ENCODE results near the gene OASL. TPM values are rescaled to one million over a fixed set of nuclear protein-coding genes. Genes with fewer than 3 reads are reported as not detected.
A peak's percentile ranks its signal among the peaks of the same experiment; 100 is the strongest.

The OASL gene
- total RNA-seq, 1 donor from 2014 or later: 1.3 TPM

DNA sequence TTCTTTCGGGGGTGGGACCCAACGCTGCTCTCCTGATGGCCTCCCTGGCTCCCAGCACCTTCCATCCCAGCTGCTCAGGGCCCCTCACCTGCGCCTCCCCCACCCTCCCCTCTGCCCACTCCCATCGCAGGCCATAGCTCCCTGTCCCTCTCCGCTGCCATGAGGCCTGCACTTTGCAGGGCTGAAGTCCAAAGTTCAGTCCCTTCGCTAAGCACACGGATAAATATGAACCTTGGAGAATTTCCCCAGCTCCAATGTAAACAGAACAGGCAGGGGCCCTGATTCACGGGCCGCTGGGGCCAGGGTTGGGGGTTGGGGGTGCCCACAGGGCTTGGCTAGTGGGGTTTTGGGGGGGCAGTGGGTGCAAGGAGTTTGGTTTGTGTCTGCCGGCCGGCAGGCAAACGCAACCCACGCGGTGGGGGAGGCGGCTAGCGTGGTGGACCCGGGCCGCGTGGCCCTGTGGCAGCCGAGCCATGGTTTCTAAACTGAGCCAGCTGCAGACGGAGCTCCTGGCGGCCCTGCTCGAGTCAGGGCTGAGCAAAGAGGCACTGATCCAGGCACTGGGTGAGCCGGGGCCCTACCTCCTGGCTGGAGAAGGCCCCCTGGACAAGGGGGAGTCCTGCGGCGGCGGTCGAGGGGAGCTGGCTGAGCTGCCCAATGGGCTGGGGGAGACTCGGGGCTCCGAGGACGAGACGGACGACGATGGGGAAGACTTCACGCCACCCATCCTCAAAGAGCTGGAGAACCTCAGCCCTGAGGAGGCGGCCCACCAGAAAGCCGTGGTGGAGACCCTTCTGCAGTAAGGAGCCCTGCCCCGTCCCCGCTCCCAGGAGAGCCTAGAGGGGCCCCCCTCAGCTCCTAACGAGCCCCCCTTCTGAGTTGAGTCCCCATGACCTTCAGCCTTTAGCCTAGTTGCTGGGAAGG lies 60.5 kb downstream of the OASL start, which contains the start of gene HNF1A:
TSS of gene HNF1A (plus strand) at position 248 of the 924 bp plus-strand sequence. CDS start at position 474, 226 bp downstream.
- no peak for ATAC-seq
- intact Hi-C loops (cut with DNase I): no loop called here

DNA sequence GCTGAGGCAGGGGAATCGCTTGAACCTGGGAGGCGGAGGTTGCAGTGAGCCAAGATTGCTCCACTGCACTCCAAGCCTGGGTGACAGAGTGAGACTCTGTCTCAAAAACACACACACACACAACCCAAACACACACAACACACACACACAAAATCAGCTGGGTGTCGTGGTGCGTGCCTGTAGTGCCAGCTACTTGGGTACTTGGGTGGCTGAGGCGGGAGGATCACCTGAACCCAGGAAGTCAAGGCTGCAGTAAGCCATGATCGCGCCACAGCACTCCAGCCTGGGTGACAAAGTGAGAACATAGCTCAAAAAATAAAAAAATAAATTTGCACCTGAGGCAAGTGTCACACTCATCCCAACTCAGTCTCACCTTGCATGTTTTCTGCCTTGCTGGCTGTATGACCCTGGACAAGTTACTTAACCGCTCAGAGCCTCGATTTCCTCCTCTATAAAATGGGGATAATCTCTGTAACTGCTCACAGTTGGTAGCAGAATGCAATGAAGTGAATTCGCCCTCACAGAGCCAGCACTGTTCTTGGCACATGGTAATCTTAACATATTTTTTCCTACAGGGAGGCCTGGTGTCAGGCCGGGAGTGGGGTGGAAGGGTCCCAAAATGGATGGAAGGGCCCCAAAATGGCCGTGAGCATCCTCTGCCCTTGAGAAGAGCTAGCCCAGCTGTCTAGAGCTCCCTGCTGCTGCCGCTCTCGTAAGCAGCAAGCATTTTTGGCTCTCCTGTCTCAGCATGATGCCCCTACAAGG lies 61.3 kb downstream of the OASL start:
- no peak for ATAC-seq
- no peak for DNase-seq (ENCODE audit: low spot score)
- intact Hi-C loops (cut with DNase I): no loop called here

More for the DNA sequence above, 60.5 kb downstream of the OASL start, which contains the start of gene HNF1A:
- DNase-seq (ENCODE audit: low spot score): no peak

DNA sequence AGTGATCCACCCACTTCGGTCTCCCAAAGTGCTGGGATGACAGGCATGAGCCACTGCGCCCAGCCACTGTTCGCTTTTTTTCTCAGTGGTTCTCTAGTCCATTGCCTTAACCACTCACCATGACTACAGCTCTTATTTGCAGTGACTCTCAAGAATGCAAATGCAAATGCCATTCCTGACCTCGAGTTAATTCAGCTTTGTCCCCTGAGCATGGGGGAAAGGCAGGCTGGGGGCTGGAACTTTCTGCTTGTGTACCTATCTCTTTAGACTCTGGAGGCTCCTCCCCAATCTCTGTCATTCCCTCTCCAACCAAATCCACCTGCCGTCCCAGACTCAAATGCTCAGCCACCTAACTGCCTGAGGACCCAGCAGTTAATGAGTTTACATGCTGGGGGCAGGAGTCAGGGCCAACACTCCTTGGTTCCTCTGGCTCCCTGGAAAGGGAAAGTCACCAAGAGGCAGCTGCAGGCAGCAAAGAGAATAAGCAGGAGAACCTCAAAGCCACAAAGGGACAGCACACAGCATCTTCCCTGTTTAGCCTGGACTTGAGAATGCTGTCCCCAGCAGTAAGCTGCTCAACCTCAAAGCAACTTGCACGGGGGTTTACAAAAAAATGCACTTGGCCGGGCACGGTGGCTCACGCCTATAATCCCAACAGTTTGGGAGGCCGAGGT lies 66.0 kb downstream of the OASL start:
- ATAC-seq: no peak
- intact Hi-C loops (cut with DNase I): loop anchor here (5.0 kb wide), 1 partner anchor 326 kb away; no protein-coding TSS in a partner anchor
- no peak for DNase-seq (ENCODE audit: low spot score)

DNA sequence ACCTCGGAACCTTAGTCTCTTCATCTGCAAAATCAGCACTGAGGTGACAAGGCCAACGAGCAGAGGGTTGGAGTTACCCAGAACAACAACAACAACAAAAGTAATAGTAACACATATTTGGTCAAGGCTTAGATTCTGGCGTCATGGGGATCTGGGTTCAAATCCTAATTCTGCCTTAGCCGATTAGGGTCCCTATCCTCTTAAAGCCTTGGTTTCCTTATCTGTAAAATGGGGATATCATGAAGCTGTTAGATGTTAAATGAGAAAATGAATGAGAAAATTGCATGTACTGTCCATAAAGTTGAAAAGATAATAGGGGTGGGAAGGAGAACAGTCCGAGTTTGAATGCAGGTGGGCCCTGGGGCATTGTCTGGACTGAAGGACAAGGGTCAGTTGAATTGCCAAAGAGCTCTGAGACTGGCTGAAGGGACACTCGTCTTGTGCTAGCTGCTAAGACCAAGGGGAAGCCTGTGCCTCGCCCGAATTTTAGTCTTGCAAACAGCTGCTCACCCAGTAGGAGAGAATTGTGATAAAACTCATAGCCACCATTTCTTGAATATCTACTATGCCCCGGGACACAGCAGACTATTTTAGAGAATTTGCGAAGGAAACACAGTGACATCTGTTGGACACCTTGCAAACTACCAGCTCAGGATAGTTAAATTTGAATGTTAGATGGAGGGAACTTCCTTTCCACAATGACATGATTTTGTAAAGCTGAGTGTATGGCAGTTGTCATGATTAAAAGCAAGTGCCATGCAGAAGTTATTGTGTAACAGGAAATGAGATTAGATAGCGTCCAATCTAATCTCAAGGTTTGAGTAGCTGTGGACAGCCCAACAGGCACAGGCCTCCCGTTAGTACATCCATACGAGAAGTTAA lies 67.5 kb downstream of the OASL start:
- ATAC-seq (peak; percentile 85), DNase-seq (ENCODE audit: low spot score) (no peak)
- intact Hi-C loops (cut with DNase I): loop anchor here (5.0 kb wide), 1 partner anchor 324 kb away; no protein-coding TSS in a partner anchor

DNA sequence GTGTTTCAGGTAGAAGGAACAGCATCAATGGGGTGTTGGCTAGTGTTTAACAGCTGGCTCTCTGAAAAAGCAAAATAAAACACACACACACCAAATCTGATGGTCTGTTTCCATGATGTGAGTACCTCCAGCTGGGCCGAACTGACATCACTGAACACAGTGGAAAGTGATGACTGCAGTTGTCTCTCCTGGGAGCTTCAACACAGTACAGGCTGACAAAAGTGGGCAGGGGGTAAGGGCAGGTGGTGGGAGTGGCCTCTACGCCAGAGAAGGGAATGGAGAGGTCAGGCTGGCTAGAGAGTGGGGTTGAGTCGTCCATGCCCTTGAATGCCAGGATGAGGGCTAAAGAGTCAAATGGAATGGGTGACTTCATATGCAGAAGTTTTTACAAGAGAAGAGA lies 68.7 kb downstream of the OASL start:
- intact Hi-C loops (cut with DNase I): loop anchor here (5.0 kb wide), 1 partner anchor 323 kb away; no protein-coding TSS in a partner anchor
- ATAC-seq: no peak
- no peak for DNase-seq (ENCODE audit: low spot score)

Other genes with a start within 250 kb of the OASL start
- gene SPPL3, start 134.9 kb downstream of the OASL start, total RNA-seq: 58.5 TPM
- gene HNF1A, start 60.7 kb downstream of the OASL start, total RNA-seq: not detected
- 12.4 TPM for gene C12orf43, start 22.8 kb downstream of the OASL start, total RNA-seq
- 24.5 TPM for gene P2RX7, start 93.6 kb upstream of the OASL start, total RNA-seq
- 24.2 TPM for gene P2RX4, start 170.9 kb upstream of the OASL start, total RNA-seq

All from sciatic nerve (tissue), 2 donors.